ENCODE results near the gene ERICH6B. TPM values are rescaled to one million over a fixed set of nuclear protein-coding genes. Genes with fewer than 3 reads are reported as not detected.

The ERICH6B gene
- total and polyA plus RNA-seq, 2 of the 8 experiments (the other 6 are each of a cell fraction or from before 2014, with no cell fraction given), result not detected

DNA sequence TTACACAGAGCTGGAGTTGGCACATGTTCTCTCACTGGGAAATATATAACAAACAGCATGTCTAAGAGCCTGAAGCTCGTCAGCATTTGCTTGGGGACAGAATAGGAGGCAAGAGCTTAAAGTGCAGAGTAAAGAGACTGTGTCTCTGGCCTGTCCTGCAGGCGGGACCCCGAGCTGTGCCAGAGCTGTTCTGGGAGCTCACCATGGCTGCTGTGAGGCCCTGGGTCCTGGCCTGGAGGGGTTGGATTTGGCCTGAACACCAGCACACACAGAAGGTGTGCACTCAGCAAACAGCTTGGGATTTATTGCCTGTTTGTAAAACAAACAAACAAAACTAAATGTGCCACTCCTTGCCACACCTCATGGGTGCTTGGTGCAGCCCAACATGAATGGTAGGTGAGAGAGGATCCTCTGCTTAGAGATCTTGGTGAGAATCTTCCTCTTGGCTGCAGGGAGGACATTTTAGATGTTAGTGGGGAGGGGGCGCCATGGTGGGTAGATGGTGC is 60.9 kb downstream of the ERICH6B start:
- TF ChIP-seq SRF (IDR thresholded peaks at IDR 0.05; ENCODE audit: low read depth, low read length) (no peak), SP1 (IDR thresholded peaks at IDR 0.05; ENCODE audit: low read depth, low read length) (no peak)
- Histone ChIP-seq H2AFZ (ENCODE audit: low read length) (no peak overlapping the region), H3K56ac (replicated peaks; ENCODE audit: insufficient read length, low read depth, low read length) (no peak overlapping the region), H4K91ac (replicated peaks; ENCODE audit: insufficient read length, low read length) (no peak overlapping the region), H3K23me2 (ENCODE audit: low read depth, low read length) (no peaks in the 10 kb centered on the region), H3K23ac (ENCODE audit: insufficient read length) (no peak overlapping the region), H3K18ac (ENCODE audit: extremely low read depth, low read length) (no peak overlapping the region), H3K4ac (replicated peaks; ENCODE audit: insufficient read length, low read depth, low read length) (no peak overlapping the region), H3K36me3 (ENCODE audit: control insufficient read depth in 2 of 4, insufficient read depth in 4 of 4, low read length in 3 of 4) (no peaks in the 10 kb centered on the region), H2BK20ac (ENCODE audit: low read length) (no peak overlapping the region), H3K14ac (ENCODE audit: insufficient read length) (no peak overlapping the region), H3K4me1 (replicated peaks in 1 of 4; ENCODE audit: control insufficient read depth in 3 of 4, insufficient read depth in 4 of 4, low read length in 3 of 4) (no peaks in the 10 kb centered on the region), H3K27me3 (replicated peaks in 1 of 4; ENCODE audit: control insufficient read depth in 3 of 4, extremely low read depth in 1 of 4, insufficient read depth in 3 of 4, low read length in 3 of 4) (no peaks in the 10 kb centered on the region), H3K9me3 (ENCODE audit: insufficient read depth in 2 of 2, low read depth in 1 of 2, low read length in 1 of 2) (no peaks in the 10 kb centered on the region), H3K27ac (ENCODE audit: low read depth, low read length) (no peak overlapping the region), H2BK120ac (replicated peaks; ENCODE audit: low read depth, low read length) (no peak overlapping the region), H3K9ac (replicated peaks in 1 of 4; ENCODE audit: extremely low read depth in 1 of 4, low read depth in 3 of 4, low read length in 3 of 4) (no peak overlapping the region), H4K20me1 (replicated peaks in 1 of 2; ENCODE audit: control insufficient read depth in 1 of 2, insufficient read depth in 2 of 2, low read length in 2 of 2) (no peaks in the 10 kb centered on the region), H2BK12ac (ENCODE audit: low read depth, low read length) (no peak overlapping the region), H3K79me2 (ENCODE audit: control insufficient read depth in 1 of 2, insufficient read depth in 2 of 2, low read length in 2 of 2) (no peaks in the 10 kb centered on the region), H3K79me1 (ENCODE audit: low read depth, low read length) (no peaks in the 10 kb centered on the region), H4K5ac (ENCODE audit: insufficient read length, low read depth, low read length) (no peak overlapping the region), H4K8ac (ENCODE audit: extremely low read depth, insufficient read depth, low read length) (no peak overlapping the region), H2AK5ac (ENCODE audit: low read depth, low read length) (no peak overlapping the region), H3K4me2 (ENCODE audit: insufficient read depth in 1 of 2, low read depth in 2 of 2, low read length in 2 of 2) (no peak overlapping the region), H3K4me3 (ENCODE audit: extremely low read depth in 1 of 4, insufficient read depth in 2 of 4, low read depth in 3 of 4, low read length in 4 of 4) (no peak overlapping the region), H2BK5ac (ENCODE audit: low read depth, low read length) (no peak overlapping the region), H2BK15ac (ENCODE audit: low read length) (no peak overlapping the region)
- CTCF ChIA-PET (ENCODE audit: partially characterized antibody), result interaction anchor here (1.1 to 2.8 kb wide), 3 partner anchors 8 to 10 kb away, joined by 3 to 9 read pairs (median 4); no protein-coding TSS in a partner anchor
- POLR2A ChIA-PET (ENCODE audit: partially characterized antibody), result no interaction called here
- 88% methylated on average over 4 of the region's 4 CpGs; no CpG with 5 or more reads in 1 of the 2 experiments for WGBS, 2 experiments (ENCODE audit: extremely low coverage in 1 of 2, insufficient coverage in 1 of 2, insufficient read length in 1 of 2, insufficient replicate concordance in 2 of 2, low coverage in 1 of 2, low lambda C conversion rate in 2 of 2, missing lambda C conversion rate in 1 of 2)
- FAIRE-seq (no peak), DNase-seq (ENCODE audit: low read depth in 1 of 2, low spot score in 2 of 2) (no peak)
